H9 (cell line): ENCODE measurements around the gene SLC22A17. TPM values are rescaled to one million over a fixed set of nuclear protein-coding genes. Genes with fewer than 3 reads are reported as not detected.
A peak's percentile ranks its signal among the peaks of the same experiment; 100 is the strongest.

Experiments
- DNase-seq: peaks from one replicate; pipeline ENCODE4 v3.0.0-alpha.2; 2017
- H2AFZ ChIP-seq: one replicate; pipeline ENCODE4 v1.6.1; 2013; ENCODE audit warnings: mild to moderate bottlenecking, low read length, control low read depth, moderate library complexity
- H2AK5ac ChIP-seq: 2 replicates; pipeline ENCODE4 v1.6.1; 2013; ENCODE audit warnings: low read length, control low read depth, mixed read lengths; ENCODE audit not compliant: insufficient read length
- H2BK120ac ChIP-seq: one replicate; pipeline ENCODE4 v1.6.1; 2013; ENCODE audit warnings: low read depth, mild to moderate bottlenecking, low read length, control low read depth, inconsistent platforms; ENCODE audit not compliant: poor library complexity, severe bottlenecking
- H2BK12ac ChIP-seq: 2 replicates; pipeline ENCODE4 v1.6.1; 2013; ENCODE audit warnings: low read length, control low read depth, mixed read lengths, low read depth; ENCODE audit not compliant: insufficient read length
- H2BK15ac ChIP-seq: 2 replicates; pipeline ENCODE4 v1.6.1; 2013; ENCODE audit warnings: low read depth, low read length, control low read depth
- H2BK20ac ChIP-seq: one replicate; pipeline ENCODE4 v1.6.1; 2013; ENCODE audit warnings: low read depth, mild to moderate bottlenecking, low read length, control low read depth, inconsistent platforms; ENCODE audit not compliant: poor library complexity, severe bottlenecking
- H2BK5ac ChIP-seq: 2 replicates; pipeline ENCODE4 v1.6.1; 2013; ENCODE audit warnings: low read length, control low read depth, mixed read lengths; ENCODE audit not compliant: insufficient read length
- H3K14ac ChIP-seq: 2 replicates; pipeline ENCODE4 v1.6.1; 2013; ENCODE audit warnings: low read length, control low read depth; ENCODE audit not compliant: insufficient read depth
- H3K18ac ChIP-seq: 2 replicates; pipeline ENCODE4 v1.6.1; 2013; ENCODE audit warnings: low read depth, mild to moderate bottlenecking, mixed read lengths, low read length, control low read depth; ENCODE audit not compliant: insufficient read length
- H3K23ac ChIP-seq: 2 replicates; pipeline ENCODE4 v1.6.1; 2013; ENCODE audit warnings: low read length, control low read depth, mixed read lengths, low read depth; ENCODE audit not compliant: insufficient read length
- H3K23me2 ChIP-seq: 2 replicates; pipeline ENCODE4 v1.6.1; 2013; ENCODE audit warnings: low read depth, mild to moderate bottlenecking, mixed read lengths, low read length, control low read depth; ENCODE audit not compliant: insufficient read length, poor library complexity, severe bottlenecking
- H3K27ac ChIP-seq: 2 replicates; pipeline ENCODE4 v1.5.1; 2013; ENCODE audit warnings: low read length, control low read depth, mixed read lengths, low read depth; ENCODE audit not compliant: insufficient read length
- H3K27me3 ChIP-seq: 2 replicates; pipeline ENCODE4 v1.6.1; 2013; ENCODE audit warnings: low read length, control low read depth, inconsistent platforms; ENCODE audit not compliant: insufficient read depth
- H3K4ac ChIP-seq: 2 replicates; pipeline ENCODE4 v1.6.1; 2013; ENCODE audit warnings: low read depth, mild to moderate bottlenecking, control low read depth, inconsistent platforms, low read length, moderate library complexity
- H3K4me1 ChIP-seq: 2 replicates; pipeline ENCODE4 v1.6.1; 2013; ENCODE audit warnings: low read length, control low read depth, inconsistent platforms; ENCODE audit not compliant: insufficient read depth
- H3K4me2 ChIP-seq: 2 replicates; pipeline ENCODE4 v1.6.1; 2013; ENCODE audit warnings: low read length, control low read depth, mixed read lengths; ENCODE audit not compliant: insufficient read length, insufficient read depth
- H3K56ac ChIP-seq: 2 replicates; pipeline ENCODE4 v1.6.1; 2013; ENCODE audit warnings: low read depth, mild to moderate bottlenecking, mixed read lengths, low read length, control low read depth; ENCODE audit not compliant: insufficient read length
- H3K79me1 ChIP-seq: 2 replicates; pipeline ENCODE4 v1.6.1; 2013; ENCODE audit warnings: low read depth, mild to moderate bottlenecking, moderate library complexity, low read length, control low read depth, inconsistent platforms; ENCODE audit not compliant: insufficient read depth, poor library complexity, severe bottlenecking
- H3K79me2 ChIP-seq: 2 replicates; pipeline ENCODE4 v1.6.1; 2013; ENCODE audit warnings: low read length, control low read depth, inconsistent platforms; ENCODE audit not compliant: insufficient read depth
- H3K9ac ChIP-seq: 2 replicates; pipeline ENCODE4 v1.6.1; 2013; ENCODE audit warnings: low read length, control low read depth, mixed read lengths; ENCODE audit not compliant: insufficient read length; ENCODE audit errors: extremely low read depth
- H3K9me3 ChIP-seq: one replicate; pipeline ENCODE4 v1.6.1; 2013; ENCODE audit warnings: low read depth, low read length, inconsistent platforms; ENCODE audit not compliant: control insufficient read depth
- H3T11ph ChIP-seq: one replicate; pipeline ENCODE4 v1.6.1; 2013; ENCODE audit warnings: mild to moderate bottlenecking, low read length, control low read depth, inconsistent platforms
- H4K20me1 ChIP-seq: one replicate; pipeline ENCODE4 v1.6.1; 2013; ENCODE audit not compliant: control insufficient read depth, insufficient read length, insufficient read depth
- H4K5ac ChIP-seq: 2 replicates; pipeline ENCODE4 v1.6.1; 2013; ENCODE audit warnings: low read depth, mild to moderate bottlenecking, mixed read lengths, low read length, control low read depth; ENCODE audit not compliant: insufficient read length
- H4K8ac ChIP-seq: replicated peaks from 2 replicates; pipeline ENCODE4 v1.6.1; 2013; ENCODE audit warnings: low read length, control low read depth, mixed read lengths, low read depth; ENCODE audit not compliant: insufficient read length
- H4K91ac ChIP-seq: 2 replicates; pipeline ENCODE4 v1.6.1; 2013; ENCODE audit warnings: low read depth, mild to moderate bottlenecking, moderate library complexity, mixed read lengths, low read length, control low read depth; ENCODE audit not compliant: insufficient read length
- H3K27ac Mint-ChIP-seq, 3 experiments: 2 replicates in 2 of 3; 3 replicates in 1 of 3; pipeline ENCODE4 v1.8.0; 2020 to 2021; ENCODE audit warnings: mixed read lengths in 3 of 3, mild to moderate bottlenecking in 1 of 3, moderate library complexity in 1 of 3
- H3K27me3 Mint-ChIP-seq: 2 replicates; pipeline ENCODE4 v1.8.0; 2021; ENCODE audit warnings: low read depth, mild to moderate bottlenecking, moderate library complexity, mixed read lengths
- H3K36me3 Mint-ChIP-seq, 3 experiments: 2 replicates in 2 of 3; 3 replicates in 1 of 3; pipeline ENCODE4 v1.8.0; 2020 to 2021; ENCODE audit warnings: low read depth in 3 of 3, mixed read lengths in 3 of 3; ENCODE audit not compliant: insufficient read depth in 1 of 3
- H3K4me1 Mint-ChIP-seq, 2 experiments: 2 replicates each; pipeline ENCODE4 v1.8.0; 2020; ENCODE audit warnings: mixed read lengths in 2 of 2
- H3K4me3 Mint-ChIP-seq, 2 experiments: 2 replicates in 1 of 2; 3 replicates in 1 of 2; pipeline ENCODE4 v1.8.0; 2020 to 2021; ENCODE audit warnings: mild to moderate bottlenecking in 2 of 2, mixed read lengths in 2 of 2, moderate library complexity in 1 of 2
- H3K9me3 Mint-ChIP-seq, 2 experiments: 2 replicates in 1 of 2; 3 replicates in 1 of 2; pipeline ENCODE4 v1.8.0; 2020; ENCODE audit warnings: mild to moderate bottlenecking in 2 of 2, mixed read lengths in 2 of 2, moderate library complexity in 1 of 2
- CTCF ChIP-seq: fragments of 200-600 bp; sonication (generic); conservative IDR thresholded peaks from 3 replicates; pipeline ENCODE4 v1.8.0; 2021; ENCODE audit warnings: antibody characterized with exemption, mild to moderate bottlenecking
- WGBS: extraction: QIAGEN DNeasy Blood & Tissue Kit; methylation state at CpG from one replicate; pipeline ENCODE4 v1.1.7; 2013; ENCODE audit warnings: missing lambda C conversion rate, low lambda C conversion rate, mixed read lengths; ENCODE audit not compliant: insufficient read length; ENCODE audit errors: extremely low coverage; 5-methylcytosine and 5-hydroxymethylcytosine counted together
- total RNA-seq: library from RNA; stranded (reverse); gene quantifications from 2 replicates; pipeline ENCODE4 v1.2.1, GENCODE V29; 2021

The SLC22A17 gene
- total RNA-seq, 1 experiment from 2014 or later = 33.0 TPM

GRCh38 chr14:23327947-23328744, 24.5 kb downstream of the SLC22A17 start:
- Histone ChIP-seq H4K8ac (no peak overlapping the region), H3K9ac (no peak overlapping the region), H3K18ac (no peak overlapping the region), H3K4ac (no peak overlapping the region), H2BK120ac (no peak overlapping the region), H3T11ph (no peak overlapping the region), H3K4me1 (no peaks in the 10 kb centered on the region), H2BK15ac (no peak overlapping the region), H2AFZ (no peak overlapping the region), H4K91ac (no peak overlapping the region), H4K5ac (no peak overlapping the region), H3K79me2 (no peaks in the 10 kb centered on the region), H3K27me3 (no peaks in the 10 kb centered on the region), H3K23ac (no peak overlapping the region), H3K23me2 (no peaks in the 10 kb centered on the region), H2BK12ac (no peak overlapping the region), H3K4me2 (no peak overlapping the region), H2BK5ac (no peak overlapping the region), H2AK5ac (no peak overlapping the region), H3K27ac (no peak overlapping the region), H4K20me1 (no peaks in the 10 kb centered on the region), H3K9me3 (no peaks in the 10 kb centered on the region), H3K79me1 (no peaks in the 10 kb centered on the region), H3K14ac (no peak overlapping the region), H3K56ac (no peak overlapping the region), H2BK20ac (no peak overlapping the region)
- peaks cover 17 to 32% (median 31%) of the 10 kb centered on the region in 3 experiments for H3K36me3 Mint-ChIP-seq
- WGBS = no CpG with 5 or more reads among the region's 4 CpGs
- no peak overlapping the region for H3K4me3 Mint-ChIP-seq
- no peak overlapping the region for H3K27ac Mint-ChIP-seq
- DNase-seq = peak; percentile 62
- peaks cover 2% of the 10 kb centered on the region; the same call in 1 of the 2 replicates for H3K27me3 Mint-ChIP-seq
- peak; percentile 93 for TF ChIP-seq CTCF
- no peaks in the 10 kb centered on the region for H3K9me3 Mint-ChIP-seq
- peaks cover 1 to 4% of the 10 kb centered on the region in 2 experiments for H3K4me1 Mint-ChIP-seq
